HepG2 (cell line): ENCODE data around the gene ZNF524. TPM values are rescaled to one million over a fixed set of nuclear protein-coding genes. Genes with fewer than 3 reads are reported as not detected.

Source experiments
- BORCS8-MEF2B ChIP-seq: sonication (generic); formaldehyde crosslinking; IDR thresholded peaks from 2 replicates; pipeline ENCODE4 v1.8.0; 2022; ENCODE audit warnings: mild to moderate bottlenecking, missing genetic modification reagents
- IKZF1 ChIP-seq: fragments of 450-650 bp; IDR thresholded peaks from 2 replicates; pipeline ENCODE4 v1.7.1; 2016
- NFKB2 ChIP-seq: sonication (generic); formaldehyde crosslinking; IDR thresholded peaks from 2 replicates; pipeline ENCODE4 v1.4.0; 2020; ENCODE audit warnings: missing genetic modification reagents, borderline replicate concordance
- PHB2 ChIP-seq: fragments of 450-650 bp; IDR thresholded peaks from 2 replicates; pipeline ENCODE4 v1.6.1; 2018; ENCODE audit not compliant: partially characterized antibody
- SMAD3 ChIP-seq: sonication (generic); formaldehyde crosslinking; IDR thresholded peaks from 2 replicates; pipeline ENCODE4 v1.4.0; 2020; ENCODE audit warnings: missing genetic modification reagents
- SRY ChIP-seq: sonication (generic); formaldehyde crosslinking; IDR thresholded peaks from 2 replicates; pipeline ENCODE4 v1.8.0; 2022; ENCODE audit warnings: mild to moderate bottlenecking, missing genetic modification reagents
- ZNF232 ChIP-seq: sonication (generic); formaldehyde crosslinking; IDR thresholded peaks from 2 replicates; pipeline ENCODE4 v1.4.0; 2020; ENCODE audit warnings: missing genetic modification reagents, borderline replicate concordance
- ZNF782 ChIP-seq: sonication (generic); formaldehyde crosslinking; IDR thresholded peaks from 2 replicates; pipeline ENCODE4 v1.4.0; 2020; ENCODE audit warnings: missing genetic modification reagents, mild to moderate bottlenecking, borderline replicate concordance
- ZNF850 ChIP-seq: sonication (generic); formaldehyde crosslinking; conservative IDR thresholded peaks from 2 replicates; pipeline ENCODE4 v1.9.0; 2021; ENCODE audit warnings: mild to moderate bottlenecking, missing genetic modification reagents
- ZSCAN31 ChIP-seq: sonication (generic); formaldehyde crosslinking; IDR thresholded peaks from 2 replicates; pipeline ENCODE4 v1.5.0; 2020; ENCODE audit warnings: low read depth, mild to moderate bottlenecking, missing genetic modification reagents
- polyA plus RNA-seq, 8 experiments: library from polyadenylated mRNA; depleted of rRNA in 3 of 8; stranded (reverse) in 7 of 8; unstranded in 1 of 8; fragments of >200 nt; fragmentation: Illumina TruSeq in 4 of 8; extraction: Trizol in 4 of 8; gene quantifications; 2 replicates each; pipeline versions ENCODE4 v1.2.1 to v1.2.3, GENCODE V29; 2011 to 2016; ENCODE audit warnings: low read depth in 4 of 8, missing spikeins in 1 of 8, mixed read lengths in 1 of 8; ENCODE audit not compliant: insufficient read depth in 1 of 8
- total RNA-seq, 5 experiments: library from RNA; depleted of rRNA; stranded (reverse); fragments of >200 nt; fragmentation: Illumina TruSeq; extraction: Trizol; gene quantifications; 2 replicates each; pipeline ENCODE4 v1.2.3, GENCODE V29; 2016; ENCODE audit warnings: low read depth in 1 of 5
- TF ChIP-seq, protein P1 (sequence below): IDR thresholded peaks from 2 replicates; pipeline ENCODE4 v1.4.0; 2020; ENCODE audit warnings: mild to moderate bottlenecking, missing genetic modification reagents
- TF ChIP-seq, protein P2 (sequence below): sonication (generic); formaldehyde crosslinking; IDR thresholded peaks from 2 replicates; pipeline ENCODE4 v1.4.0; 2020; ENCODE audit warnings: missing genetic modification reagents
- TF ChIP-seq, protein P3 (sequence below), 2 experiments: fragments of 450-650 bp in 1 of 2; sonication (generic) in 1 of 2; formaldehyde crosslinking; IDR thresholded peaks; 2 replicates each; pipeline versions ENCODE4 v1.5.0 to v1.8.0; 2020 to 2022; ENCODE audit warnings: mild to moderate bottlenecking in 1 of 2, missing genetic modification reagents in 1 of 2
- TF ChIP-seq, protein P4 (sequence below): sonication (generic); formaldehyde crosslinking; conservative IDR thresholded peaks from 2 replicates; pipeline ENCODE4 v1.8.0; 2022; ENCODE audit warnings: mild to moderate bottlenecking, moderate library complexity, missing genetic modification reagents
- TF ChIP-seq, protein P5 (sequence below): sonication (generic); formaldehyde crosslinking; IDR thresholded peaks from 2 replicates; pipeline ENCODE4 v1.8.1; 2022; ENCODE audit warnings: mild to moderate bottlenecking, missing genetic modification reagents
- TF ChIP-seq, protein P6 (sequence below): sonication (generic); formaldehyde crosslinking; IDR thresholded peaks from 2 replicates; pipeline ENCODE4 v1.8.0; 2022; ENCODE audit warnings: low read depth, missing genetic modification reagents

The ZNF524 gene
- total and polyA plus RNA-seq, 2 of the 13 experiments (the other 11 are each of a cell fraction or from before 2014, with no cell fraction given) = 3.2 to 4.6 TPM

DNA sequence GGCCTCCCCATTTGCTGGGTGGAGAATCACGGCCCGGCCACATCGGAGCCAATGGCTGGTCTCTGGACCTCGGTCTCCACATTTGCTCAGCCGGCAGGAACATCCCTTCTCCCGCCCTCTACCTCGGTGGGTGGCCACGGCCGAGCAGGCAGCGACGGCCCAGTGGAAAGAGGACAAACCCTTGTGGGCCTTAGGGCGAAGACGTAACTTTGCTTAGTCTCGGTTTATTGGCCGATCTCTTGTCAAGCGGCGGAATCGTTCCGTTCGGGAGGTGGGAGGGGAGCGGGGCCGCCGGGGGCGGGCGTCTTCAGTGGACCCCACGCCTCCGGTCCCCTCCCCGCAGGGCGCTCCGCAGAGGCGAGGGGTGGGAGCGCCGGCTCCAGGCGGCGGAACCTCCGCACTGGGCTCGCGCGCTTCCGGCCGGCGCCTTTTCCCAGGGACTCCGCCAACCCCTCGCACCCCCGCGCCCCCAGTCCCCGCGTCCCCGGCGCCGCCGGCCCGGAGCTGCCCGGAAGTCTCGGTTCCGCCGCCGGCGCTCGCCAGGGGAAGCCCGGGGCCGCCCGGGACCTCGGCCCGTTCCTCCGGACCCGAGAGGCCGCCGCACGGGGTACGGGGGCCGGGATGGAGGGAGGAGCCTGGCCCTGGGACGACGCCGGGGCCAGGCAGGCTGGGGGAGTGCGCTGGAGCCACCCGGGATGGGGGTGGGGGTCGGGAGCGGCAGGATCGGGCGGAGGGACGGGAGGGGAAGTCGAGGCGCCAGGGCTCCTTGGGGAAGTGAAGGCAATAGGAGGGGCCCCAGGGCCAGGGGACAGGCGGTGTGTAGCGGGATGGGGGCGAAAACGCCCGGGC is 40.7 kb downstream of the ZNF524 start, which contains the start of gene ZNF580 (continued):
- TF ChIP-seq, protein P1, sequence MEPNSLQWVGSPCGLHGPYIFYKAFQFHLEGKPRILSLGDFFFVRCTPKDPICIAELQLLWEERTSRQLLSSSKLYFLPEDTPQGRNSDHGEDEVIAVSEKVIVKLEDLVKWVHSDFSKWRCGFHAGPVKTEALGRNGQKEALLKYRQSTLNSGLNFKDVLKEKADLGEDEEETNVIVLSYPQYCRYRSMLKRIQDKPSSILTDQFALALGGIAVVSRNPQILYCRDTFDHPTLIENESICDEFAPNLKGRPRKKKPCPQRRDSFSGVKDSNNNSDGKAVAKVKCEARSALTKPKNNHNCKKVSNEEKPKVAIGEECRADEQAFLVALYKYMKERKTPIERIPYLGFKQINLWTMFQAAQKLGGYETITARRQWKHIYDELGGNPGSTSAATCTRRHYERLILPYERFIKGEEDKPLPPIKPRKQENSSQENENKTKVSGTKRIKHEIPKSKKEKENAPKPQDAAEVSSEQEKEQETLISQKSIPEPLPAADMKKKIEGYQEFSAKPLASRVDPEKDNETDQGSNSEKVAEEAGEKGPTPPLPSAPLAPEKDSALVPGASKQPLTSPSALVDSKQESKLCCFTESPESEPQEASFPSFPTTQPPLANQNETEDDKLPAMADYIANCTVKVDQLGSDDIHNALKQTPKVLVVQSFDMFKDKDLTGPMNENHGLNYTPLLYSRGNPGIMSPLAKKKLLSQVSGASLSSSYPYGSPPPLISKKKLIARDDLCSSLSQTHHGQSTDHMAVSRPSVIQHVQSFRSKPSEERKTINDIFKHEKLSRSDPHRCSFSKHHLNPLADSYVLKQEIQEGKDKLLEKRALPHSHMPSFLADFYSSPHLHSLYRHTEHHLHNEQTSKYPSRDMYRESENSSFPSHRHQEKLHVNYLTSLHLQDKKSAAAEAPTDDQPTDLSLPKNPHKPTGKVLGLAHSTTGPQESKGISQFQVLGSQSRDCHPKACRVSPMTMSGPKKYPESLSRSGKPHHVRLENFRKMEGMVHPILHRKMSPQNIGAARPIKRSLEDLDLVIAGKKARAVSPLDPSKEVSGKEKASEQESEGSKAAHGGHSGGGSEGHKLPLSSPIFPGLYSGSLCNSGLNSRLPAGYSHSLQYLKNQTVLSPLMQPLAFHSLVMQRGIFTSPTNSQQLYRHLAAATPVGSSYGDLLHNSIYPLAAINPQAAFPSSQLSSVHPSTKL (CRISPR knock-in tag) = peak; percentile 21
- TF ChIP-seq ZSCAN31 = peak; percentile 56; the same call in 1 of the 2 replicates
- no peak for TF ChIP-seq IKZF1
- TF ChIP-seq ZNF850 = 0 out of 2 replicates have a peak, but pooled peaks have one; percentile 78
- peak; percentile 2; the same call in 1 of the 2 replicates for TF ChIP-seq NFKB2 (CRISPR knock-in tag)
- 0 out of 2 replicates have a peak, but pooled peaks have one; percentile 18 for TF ChIP-seq BORCS8-MEF2B (CRISPR knock-in tag)
- TF ChIP-seq ZNF232 = peak; percentile 59; the same call in 1 of the 2 replicates
- 0 out of 2 replicates have a peak, but pooled peaks have one; percentile 28 for TF ChIP-seq ZNF782 (CRISPR knock-in tag)
- TF ChIP-seq, protein P2, sequence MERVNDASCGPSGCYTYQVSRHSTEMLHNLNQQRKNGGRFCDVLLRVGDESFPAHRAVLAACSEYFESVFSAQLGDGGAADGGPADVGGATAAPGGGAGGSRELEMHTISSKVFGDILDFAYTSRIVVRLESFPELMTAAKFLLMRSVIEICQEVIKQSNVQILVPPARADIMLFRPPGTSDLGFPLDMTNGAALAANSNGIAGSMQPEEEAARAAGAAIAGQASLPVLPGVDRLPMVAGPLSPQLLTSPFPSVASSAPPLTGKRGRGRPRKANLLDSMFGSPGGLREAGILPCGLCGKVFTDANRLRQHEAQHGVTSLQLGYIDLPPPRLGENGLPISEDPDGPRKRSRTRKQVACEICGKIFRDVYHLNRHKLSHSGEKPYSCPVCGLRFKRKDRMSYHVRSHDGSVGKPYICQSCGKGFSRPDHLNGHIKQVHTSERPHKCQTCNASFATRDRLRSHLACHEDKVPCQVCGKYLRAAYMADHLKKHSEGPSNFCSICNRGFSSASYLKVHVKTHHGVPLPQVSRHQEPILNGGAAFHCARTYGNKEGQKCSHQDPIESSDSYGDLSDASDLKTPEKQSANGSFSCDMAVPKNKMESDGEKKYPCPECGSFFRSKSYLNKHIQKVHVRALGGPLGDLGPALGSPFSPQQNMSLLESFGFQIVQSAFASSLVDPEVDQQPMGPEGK (CRISPR knock-in tag) = peak; percentile 87
- no peak for TF ChIP-seq PHB2
- 0 out of 2 replicates have a peak, but pooled peaks have one; percentile 51 for TF ChIP-seq SRY (CRISPR knock-in tag)
- TF ChIP-seq, protein P3, sequence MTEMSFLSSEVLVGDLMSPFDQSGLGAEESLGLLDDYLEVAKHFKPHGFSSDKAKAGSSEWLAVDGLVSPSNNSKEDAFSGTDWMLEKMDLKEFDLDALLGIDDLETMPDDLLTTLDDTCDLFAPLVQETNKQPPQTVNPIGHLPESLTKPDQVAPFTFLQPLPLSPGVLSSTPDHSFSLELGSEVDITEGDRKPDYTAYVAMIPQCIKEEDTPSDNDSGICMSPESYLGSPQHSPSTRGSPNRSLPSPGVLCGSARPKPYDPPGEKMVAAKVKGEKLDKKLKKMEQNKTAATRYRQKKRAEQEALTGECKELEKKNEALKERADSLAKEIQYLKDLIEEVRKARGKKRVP (CRISPR knock-in tag; IDR thresholded peaks at IDR 0.05) = 0 out of 4 replicates have a peak, but pooled peaks of 1 of the 2 experiments have one; percentile 20
- TF ChIP-seq, protein P4, sequence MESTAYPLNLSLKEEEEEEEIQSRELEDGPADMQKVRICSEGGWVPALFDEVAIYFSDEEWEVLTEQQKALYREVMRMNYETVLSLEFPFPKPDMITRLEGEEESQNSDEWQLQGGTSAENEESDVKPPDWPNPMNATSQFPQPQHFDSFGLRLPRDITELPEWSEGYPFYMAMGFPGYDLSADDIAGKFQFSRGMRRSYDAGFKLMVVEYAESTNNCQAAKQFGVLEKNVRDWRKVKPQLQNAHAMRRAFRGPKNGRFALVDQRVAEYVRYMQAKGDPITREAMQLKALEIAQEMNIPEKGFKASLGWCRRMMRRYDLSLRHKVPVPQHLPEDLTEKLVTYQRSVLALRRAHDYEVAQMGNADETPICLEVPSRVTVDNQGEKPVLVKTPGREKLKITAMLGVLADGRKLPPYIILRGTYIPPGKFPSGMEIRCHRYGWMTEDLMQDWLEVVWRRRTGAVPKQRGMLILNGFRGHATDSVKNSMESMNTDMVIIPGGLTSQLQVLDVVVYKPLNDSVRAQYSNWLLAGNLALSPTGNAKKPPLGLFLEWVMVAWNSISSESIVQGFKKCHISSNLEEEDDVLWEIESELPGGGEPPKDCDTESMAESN (CRISPR knock-in tag) = 0 out of 2 replicates have a peak, but pooled peaks have one; percentile 4
- TF ChIP-seq, protein P5, sequence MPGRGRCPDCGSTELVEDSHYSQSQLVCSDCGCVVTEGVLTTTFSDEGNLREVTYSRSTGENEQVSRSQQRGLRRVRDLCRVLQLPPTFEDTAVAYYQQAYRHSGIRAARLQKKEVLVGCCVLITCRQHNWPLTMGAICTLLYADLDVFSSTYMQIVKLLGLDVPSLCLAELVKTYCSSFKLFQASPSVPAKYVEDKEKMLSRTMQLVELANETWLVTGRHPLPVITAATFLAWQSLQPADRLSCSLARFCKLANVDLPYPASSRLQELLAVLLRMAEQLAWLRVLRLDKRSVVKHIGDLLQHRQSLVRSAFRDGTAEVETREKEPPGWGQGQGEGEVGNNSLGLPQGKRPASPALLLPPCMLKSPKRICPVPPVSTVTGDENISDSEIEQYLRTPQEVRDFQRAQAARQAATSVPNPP (CRISPR knock-in tag) = 0 out of 2 replicates have a peak, but pooled peaks have one; percentile 31
- TF ChIP-seq, protein P6, sequence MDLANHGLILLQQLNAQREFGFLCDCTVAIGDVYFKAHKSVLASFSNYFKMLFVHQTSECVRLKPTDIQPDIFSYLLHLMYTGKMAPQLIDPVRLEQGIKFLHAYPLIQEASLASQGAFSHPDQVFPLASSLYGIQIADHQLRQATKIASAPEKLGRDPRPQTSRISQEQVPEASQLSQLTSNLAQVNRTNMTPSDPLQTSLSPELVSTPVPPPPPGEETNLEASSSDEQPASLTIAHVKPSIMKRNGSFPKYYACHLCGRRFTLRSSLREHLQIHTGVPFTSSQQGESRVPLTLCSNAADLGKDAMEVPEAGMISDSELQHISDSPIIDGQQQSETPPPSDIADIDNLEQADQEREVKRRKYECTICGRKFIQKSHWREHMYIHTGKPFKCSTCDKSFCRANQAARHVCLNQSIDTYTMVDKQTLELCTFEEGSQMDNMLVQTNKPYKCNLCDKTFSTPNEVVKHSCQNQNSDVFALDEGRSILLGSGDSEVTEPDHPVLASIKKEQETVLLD (CRISPR knock-in tag) = peak; percentile 95
- no peak for TF ChIP-seq SMAD3 (CRISPR knock-in tag)
